ENCODE results near the gene ROCK2.
"Not testable (repeated sequence)": the region's sequence is repeated elsewhere in the genome, so short reads cannot be mapped to it uniquely, and the experiment has no call there.

Gene ROCK2

DNA sequence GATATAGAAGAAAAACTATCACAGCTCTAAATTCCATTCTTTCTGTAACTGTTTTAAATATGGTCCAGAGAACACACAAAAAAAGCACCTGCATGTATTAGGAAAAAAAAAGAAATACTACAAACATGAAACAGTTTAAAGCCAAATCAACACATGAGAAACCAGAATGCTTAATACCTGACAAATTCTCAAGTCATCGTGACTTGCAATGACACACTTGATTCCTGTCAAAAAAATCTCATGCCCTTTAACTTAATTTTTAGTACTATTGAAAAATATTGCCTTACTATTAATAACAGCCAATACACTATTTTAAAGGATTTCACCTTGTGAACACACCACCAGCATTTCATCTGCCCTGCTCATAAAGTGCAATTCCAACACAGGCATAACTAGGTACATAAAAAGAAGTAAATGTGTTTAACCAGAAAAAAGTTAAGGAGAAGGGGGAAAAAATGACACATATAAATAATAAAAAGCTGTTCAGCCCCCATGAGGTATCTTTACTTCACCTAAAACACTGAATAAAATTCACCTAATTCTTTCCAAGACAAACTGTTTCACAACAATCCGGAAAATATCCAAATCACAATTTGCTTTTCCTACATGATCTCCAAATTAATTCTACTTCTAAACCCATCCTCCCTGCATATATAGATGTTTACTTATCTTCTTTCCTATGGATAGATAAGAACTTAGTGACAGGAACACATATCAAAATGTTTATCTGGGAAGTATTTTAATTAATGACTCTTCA is 10.8 kb downstream of the ROCK2 start:
- H3K4me3 ChIP-seq (ENCODE audit: low read depth, low read length) = no peak overlapping the region
- TF ChIP-seq, protein P1, sequence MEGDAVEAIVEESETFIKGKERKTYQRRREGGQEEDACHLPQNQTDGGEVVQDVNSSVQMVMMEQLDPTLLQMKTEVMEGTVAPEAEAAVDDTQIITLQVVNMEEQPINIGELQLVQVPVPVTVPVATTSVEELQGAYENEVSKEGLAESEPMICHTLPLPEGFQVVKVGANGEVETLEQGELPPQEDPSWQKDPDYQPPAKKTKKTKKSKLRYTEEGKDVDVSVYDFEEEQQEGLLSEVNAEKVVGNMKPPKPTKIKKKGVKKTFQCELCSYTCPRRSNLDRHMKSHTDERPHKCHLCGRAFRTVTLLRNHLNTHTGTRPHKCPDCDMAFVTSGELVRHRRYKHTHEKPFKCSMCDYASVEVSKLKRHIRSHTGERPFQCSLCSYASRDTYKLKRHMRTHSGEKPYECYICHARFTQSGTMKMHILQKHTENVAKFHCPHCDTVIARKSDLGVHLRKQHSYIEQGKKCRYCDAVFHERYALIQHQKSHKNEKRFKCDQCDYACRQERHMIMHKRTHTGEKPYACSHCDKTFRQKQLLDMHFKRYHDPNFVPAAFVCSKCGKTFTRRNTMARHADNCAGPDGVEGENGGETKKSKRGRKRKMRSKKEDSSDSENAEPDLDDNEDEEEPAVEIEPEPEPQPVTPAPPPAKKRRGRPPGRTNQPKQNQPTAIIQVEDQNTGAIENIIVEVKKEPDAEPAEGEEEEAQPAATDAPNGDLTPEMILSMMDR (IDR thresholded peaks at IDR 0.05; ENCODE audit: borderline replicate concordance, insufficient read depth, low read depth, low read length) = no peak

DNA sequence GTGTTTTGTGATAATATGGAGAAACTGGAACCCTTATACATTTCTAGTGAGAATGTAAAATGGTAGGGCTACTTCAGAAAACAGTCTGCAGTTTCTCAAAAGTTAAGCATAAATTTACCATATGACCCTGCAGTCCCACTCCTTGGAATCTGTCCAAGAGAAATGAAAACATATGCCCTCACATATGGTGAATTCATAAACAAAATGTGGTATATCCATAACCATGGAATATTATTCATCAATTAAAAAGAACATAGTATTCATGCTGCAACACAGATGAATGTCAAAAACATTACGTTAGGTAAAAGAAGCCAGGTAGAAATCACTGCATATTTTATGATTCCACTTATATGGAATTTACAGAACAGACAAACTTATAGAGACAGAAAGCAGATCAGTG is 11.8 kb downstream of the ROCK2 start:
- TF ChIP-seq, protein P1 (IDR thresholded peaks at IDR 0.05; ENCODE audit: borderline replicate concordance, insufficient read depth, low read depth, low read length) = no peak
- H3K4me3 ChIP-seq (ENCODE audit: low read depth, low read length) = no peak overlapping the region

DNA sequence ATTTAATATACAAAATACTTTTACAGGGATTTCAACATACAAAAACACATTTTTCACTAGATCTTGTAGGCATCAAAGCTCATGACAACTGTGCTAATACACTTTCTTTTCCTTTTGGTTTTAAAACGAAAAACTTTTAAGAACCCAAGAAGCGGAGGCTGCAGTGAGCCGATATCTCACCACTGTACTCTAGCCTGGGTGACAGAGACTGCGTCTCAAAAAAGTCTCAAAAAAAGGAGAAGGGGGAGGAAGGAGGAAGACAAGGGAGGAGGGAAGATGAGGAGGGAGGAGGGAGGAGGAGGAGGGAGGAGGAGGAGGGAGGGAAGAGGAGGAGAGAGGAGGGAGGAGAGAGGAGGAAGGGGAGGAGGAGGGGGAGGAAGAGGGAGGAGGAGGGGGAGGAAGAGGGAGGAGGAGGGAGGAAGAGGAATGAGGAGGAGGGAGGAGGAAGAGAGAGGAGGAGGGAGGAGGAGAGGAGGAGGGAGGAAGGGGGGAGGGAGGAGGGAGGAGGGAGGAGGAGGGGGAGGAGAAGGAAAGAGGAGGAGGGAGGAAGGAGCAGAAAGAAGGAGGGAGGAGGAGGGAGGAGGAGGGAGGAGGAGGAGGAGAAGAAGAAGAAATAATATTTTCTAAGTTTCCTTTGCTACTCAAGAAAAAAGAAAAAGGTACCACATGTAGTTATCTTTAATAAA is 13.8 kb downstream of the ROCK2 start:
- H3K4me3 ChIP-seq (ENCODE audit: low read depth, low read length) = no peak overlapping the region
- TF ChIP-seq, protein P1 (IDR thresholded peaks at IDR 0.05; ENCODE audit: borderline replicate concordance, insufficient read depth, low read depth, low read length) = no peak

DNA sequence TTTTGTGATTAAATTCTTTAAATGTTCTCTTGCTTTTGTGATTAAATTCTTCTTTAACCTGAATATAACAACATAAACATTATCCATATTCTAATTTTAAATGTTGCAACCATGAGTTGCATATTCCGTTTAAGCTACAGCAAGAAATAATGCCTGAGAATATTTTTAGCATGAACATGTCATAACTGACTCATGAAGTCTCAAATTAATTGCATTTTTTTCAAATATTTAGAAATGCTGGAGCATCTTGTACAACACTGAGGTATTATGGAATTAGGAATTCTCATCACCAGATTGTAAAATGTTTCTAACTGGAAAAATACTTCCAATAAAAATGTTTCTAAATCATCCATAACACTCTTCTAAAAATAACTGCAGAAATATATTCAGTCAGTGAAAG is 14.7 kb downstream of the ROCK2 start:
- no peak overlapping the region for H3K4me3 ChIP-seq (ENCODE audit: low read depth, low read length)

DNA sequence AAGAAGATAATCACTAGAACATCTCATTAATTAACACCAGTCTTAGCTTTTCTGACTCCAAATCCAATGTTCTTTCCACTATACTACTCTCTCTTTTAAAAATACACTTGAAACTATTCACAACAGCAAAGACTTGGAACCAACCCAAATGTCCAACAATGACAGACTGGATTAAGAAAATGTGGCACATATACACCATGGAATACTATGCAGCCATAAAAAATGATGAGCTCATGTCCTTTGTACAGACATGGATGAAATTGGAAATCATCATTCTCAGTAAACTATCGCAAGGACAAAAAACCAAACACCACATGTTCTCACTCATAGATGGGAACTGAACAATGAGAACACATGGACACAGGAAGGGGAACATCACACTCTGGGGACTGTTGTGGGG is 15.9 kb downstream of the ROCK2 start:
- not testable (repeated sequence) for H3K4me3 ChIP-seq (ENCODE audit: low read depth, low read length)

More for the DNA sequence above, 14.7 kb downstream of the ROCK2 start:
- TF ChIP-seq, protein P1 (IDR thresholded peaks at IDR 0.05; ENCODE audit: borderline replicate concordance, insufficient read depth, low read depth, low read length) = no peak

DNA sequence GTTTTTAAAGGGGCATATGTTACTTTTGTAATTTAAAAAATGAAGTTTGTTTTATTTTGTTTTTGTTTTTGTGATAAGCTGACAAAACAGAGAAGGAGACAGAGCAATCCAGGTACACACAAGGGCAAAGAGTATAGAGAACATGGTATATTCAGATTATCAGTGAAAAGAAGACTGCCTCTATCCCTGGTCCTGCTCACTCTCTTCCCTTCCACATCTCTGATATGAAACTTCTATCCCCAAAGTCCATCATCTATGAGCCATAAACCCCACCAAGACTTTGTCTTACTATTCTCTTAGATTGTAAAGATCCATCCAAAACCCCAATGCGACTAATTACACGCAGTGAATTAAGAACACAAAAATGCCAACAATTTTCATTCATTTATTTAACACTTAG is 16.6 kb downstream of the ROCK2 start:
- H3K4me3 ChIP-seq (ENCODE audit: low read depth, low read length) = no peak overlapping the region
- TF ChIP-seq, protein P1 (IDR thresholded peaks at IDR 0.05; ENCODE audit: borderline replicate concordance, insufficient read depth, low read depth, low read length) = no peak

DNA sequence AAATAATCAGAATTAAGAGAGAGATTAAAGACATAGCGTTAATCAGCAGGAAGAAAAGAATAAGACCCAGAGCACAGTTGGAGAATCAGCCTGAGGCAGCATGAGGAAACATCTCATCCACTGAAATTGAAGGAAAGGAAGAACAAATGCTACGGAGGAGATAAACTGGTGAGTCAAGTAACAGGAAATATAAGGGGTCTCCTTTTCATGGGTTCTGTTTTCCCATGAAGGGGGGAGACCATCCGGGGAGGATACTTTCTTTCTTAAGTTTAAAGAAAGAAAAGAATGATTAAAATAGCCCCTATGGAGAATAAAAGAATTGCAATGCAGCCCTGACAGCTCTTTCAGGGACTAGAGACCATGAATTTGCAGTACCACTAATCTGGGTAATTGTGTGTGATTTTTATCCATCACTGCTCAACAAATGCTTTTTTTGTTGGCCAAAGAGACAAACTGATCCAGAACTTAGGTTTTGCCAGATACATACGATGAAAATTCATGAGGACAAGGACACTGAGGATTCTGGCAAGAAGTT is 17.7 kb downstream of the ROCK2 start:
- TF ChIP-seq, protein P1 (IDR thresholded peaks at IDR 0.05; ENCODE audit: borderline replicate concordance, insufficient read depth, low read depth, low read length) = no peak

More for the DNA sequence above, 17.7 kb downstream of the ROCK2 start:
- no peak overlapping the region for H3K4me3 ChIP-seq (ENCODE audit: low read depth, low read length)
